Measurements from ENCODE around the gene TRMT11. TPM values are rescaled to one million over a fixed set of nuclear protein-coding genes. Genes with fewer than 3 reads are reported as not detected.
"Not testable (repeated sequence)": the region's sequence is repeated elsewhere in the genome, so short reads cannot be mapped to it uniquely, and the experiment has no call there.

Gene TRMT11
- total RNA-seq, 4 donors from 2014 or later, result 27.6 to 45.3 (median 36.4) TPM

GRCh38 chr6:125962900-125963497 lies 23.3 kb upstream of the TRMT11 start:
- WGBS, 2 donors, result 84 to 88% methylated on average over 8 of the region's 8 CpGs
- no peak for DNase-seq
- Histone ChIP-seq H3K36me3 (no peaks in the 10 kb centered on the region), H3K27me3 (no peaks in the 10 kb centered on the region), H3K9me3 (no peaks in the 10 kb centered on the region), H3K4me3 (replicated peaks in 1 of 3) (no peak overlapping the region), H3K4me1 (peaks cover 0 to 9% of the 10 kb centered on the region in 2 donors), H3K27ac (no peak overlapping the region)
- TF ChIP-seq POLR2A (IDR thresholded peaks at IDR 0.05) (no peak), CTCF (IDR thresholded peaks at IDR 0.05) (no peak)
- intact Hi-C loops (cut with DNase I), result no loop called here

- Histone ChIP-seq H3K36me3 (no peaks in the 10 kb centered on the region), H3K4me3 (replicated peaks in 1 of 3) (no peak overlapping the region), H3K9me3 (no peaks in the 10 kb centered on the region), H3K27ac (no peak overlapping the region), H3K4me1 (peaks cover 0 to under 1% of the 10 kb centered on the region in 2 donors), H3K27me3 (no peaks in the 10 kb centered on the region)
- intact Hi-C loops (cut with DNase I), result no loop called here
- TF ChIP-seq POLR2A (IDR thresholded peaks at IDR 0.05), result no peak
- no peak for TF ChIP-seq CTCF (IDR thresholded peaks at IDR 0.05)
- WGBS, 2 donors, result 95 to 98% methylated on average over 2 of the region's 2 CpGs
- no peak for DNase-seq
These were observed 22.5 kb upstream of the TRMT11 start for GRCh38 chr6:125963817-125964216.

- H3K4me3 ChIP-seq (replicated peaks in 1 of 3), result no peak overlapping the region
- intact Hi-C loops (cut with DNase I), result no loop called here
- DNase-seq, result no peak
- no peaks in the 10 kb centered on the region for H3K9me3 ChIP-seq
- WGBS, 2 donors, result 96 to 98% methylated on average over 1 of the region's 1 CpG
- TF ChIP-seq POLR2A (IDR thresholded peaks at IDR 0.05), result no peak
- no peak for TF ChIP-seq CTCF (IDR thresholded peaks at IDR 0.05)
- H3K4me1 ChIP-seq, result no peaks in the 10 kb centered on the region
- no peaks in the 10 kb centered on the region for H3K27me3 ChIP-seq
- H3K27ac ChIP-seq, result no peak overlapping the region
- H3K36me3 ChIP-seq, result no peaks in the 10 kb centered on the region
These were observed 19.8 kb upstream of the TRMT11 start for GRCh38 chr6:125966569-125966968.

GRCh38 chr6:125968493-125968892 lies 17.8 kb upstream of the TRMT11 start:
- Histone ChIP-seq H3K9me3 (no peaks in the 10 kb centered on the region), H3K27me3 (no peaks in the 10 kb centered on the region), H3K27ac (no peak overlapping the region), H3K4me3 (replicated peaks in 1 of 3) (no peak overlapping the region), H3K4me1 (no peaks in the 10 kb centered on the region), H3K36me3 (no peaks in the 10 kb centered on the region)
- TF ChIP-seq CTCF (IDR thresholded peaks at IDR 0.05) (no peak), POLR2A (IDR thresholded peaks at IDR 0.05) (no peak)
- intact Hi-C loops (cut with DNase I), result no loop called here
- WGBS, 2 donors, result 86 to 91% methylated on average over 2 of the region's 2 CpGs
- no peak for DNase-seq

GRCh38 chr6:125970760-125971159 lies 15.6 kb upstream of the TRMT11 start:
- no peaks in the 10 kb centered on the region for H3K9me3 ChIP-seq
- no peak overlapping the region for H3K27ac ChIP-seq
- H3K4me3 ChIP-seq (replicated peaks in 1 of 3), result no peak overlapping the region
- no peak for TF ChIP-seq POLR2A (IDR thresholded peaks at IDR 0.05)
- no peak for TF ChIP-seq CTCF (IDR thresholded peaks at IDR 0.05)
- no peak for DNase-seq
- WGBS, 2 donors, result 64 to 96% methylated on average over 2 of the region's 2 CpGs
- H3K36me3 ChIP-seq, result no peaks in the 10 kb centered on the region
- intact Hi-C loops (cut with DNase I), result loop anchor here (10.0 kb wide), 1 partner anchor 666 kb away; the partner anchor contains the start of gene HDDC2
- H3K4me1 ChIP-seq, result no peaks in the 10 kb centered on the region
- H3K27me3 ChIP-seq, result no peaks in the 10 kb centered on the region

GRCh38 chr6:125972478-125972877 lies 13.9 kb upstream of the TRMT11 start:
- H3K36me3 ChIP-seq; H3K4me1 ChIP-seq; H3K27ac ChIP-seq; H3K4me3 ChIP-seq (replicated peaks in 1 of 3); H3K27me3 ChIP-seq; H3K9me3 ChIP-seq; DNase-seq: not testable (repeated sequence)
- 100% methylated on average over 1 of the region's 1 CpG for WGBS, 2 donors
- intact Hi-C loops (cut with DNase I), result loop anchor here (10.0 kb wide), 1 partner anchor 668 kb away; the partner anchor contains the start of gene HDDC2

Measured in thyroid gland (tissue), 4 donors.